IPS DF 4.7 (cell line): ENCODE data around the gene PDE10A.
"Not testable (repeated sequence)": the region's sequence is repeated elsewhere in the genome, so short reads cannot be mapped to it uniquely, and the experiment has no call there.

Source experiments
- DNase-seq: peaks from one replicate; pipeline ENCODE4 v3.0.0-alpha.2; 2013; ENCODE audit warnings: low spot score; ENCODE audit errors: extremely low read depth

The PDE10A gene

GRCh38 chr6:165481921-165482320 lies 181.1 kb downstream of the PDE10A start:
- DNase-seq, result no peak

GRCh38 chr6:165480916-165481315 lies 182.1 kb downstream of the PDE10A start:
- no peak for DNase-seq

- DNase-seq, result no peak
Measured at GRCh38 chr6:165478581-165478980, 184.5 kb downstream of the PDE10A start.

DNA sequence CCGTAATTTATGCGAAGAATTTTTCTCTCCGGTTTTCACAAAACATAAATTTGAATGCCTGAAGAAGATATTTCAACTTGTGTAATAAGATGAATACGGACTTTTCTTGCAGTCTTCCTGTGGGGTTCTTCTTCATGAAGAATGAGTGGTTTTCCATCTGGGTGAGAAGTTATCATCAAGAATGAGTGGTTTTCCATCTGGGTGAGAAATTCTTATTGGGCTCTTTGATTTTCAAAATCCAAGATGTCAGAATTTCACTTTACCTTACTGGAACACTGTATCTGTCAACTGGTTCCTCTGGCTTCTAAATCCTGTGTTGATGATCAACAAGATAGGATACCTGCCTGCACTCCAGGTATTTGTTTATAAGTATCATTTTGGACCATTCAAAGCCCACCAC lies 193.6 kb downstream of the PDE10A start:
- DNase-seq, result no peak

- DNase-seq, result no peak
Measured at GRCh38 chr6:165468340-165469235, 194.5 kb downstream of the PDE10A start.

- not testable (repeated sequence) for DNase-seq
Measured at GRCh38 chr6:165463499-165463898, 199.5 kb downstream of the PDE10A start.

DNA sequence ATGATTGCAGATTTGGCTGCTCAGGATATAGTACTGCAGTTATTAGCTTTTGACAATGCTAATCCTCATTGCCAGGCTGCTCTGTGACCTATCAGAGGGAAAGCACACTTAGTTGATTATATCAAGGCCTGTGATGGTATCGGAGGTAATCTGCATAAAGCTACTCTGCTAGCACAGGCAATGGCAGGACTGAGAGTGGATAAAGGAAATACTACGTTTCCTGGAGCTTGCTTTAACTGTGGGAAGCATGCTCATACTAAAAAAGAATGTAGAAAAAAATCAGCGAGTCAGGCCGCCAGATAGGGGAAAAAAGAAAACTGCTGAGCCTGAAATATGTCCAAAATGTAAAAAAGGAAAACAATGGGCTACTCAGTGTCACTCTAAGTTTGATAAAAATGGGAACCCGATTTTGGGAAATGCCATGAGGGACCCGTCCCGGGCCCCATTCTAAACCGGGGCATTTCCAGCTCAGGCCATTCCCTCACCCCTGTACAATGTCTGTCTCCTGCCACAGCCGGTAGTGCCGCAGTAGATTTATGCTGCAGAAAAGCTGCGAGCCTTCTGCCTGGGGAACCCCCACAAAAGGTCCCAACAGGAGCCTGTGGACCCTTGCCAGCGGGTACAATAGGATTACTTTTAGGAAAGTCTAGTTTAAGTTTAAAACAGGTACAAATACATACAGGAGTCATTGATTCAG lies 203.3 kb downstream of the PDE10A start:
- not testable (repeated sequence) for DNase-seq

GRCh38 chr6:165458134-165458533 lies 204.9 kb downstream of the PDE10A start:
- DNase-seq, result no peak

GRCh38 chr6:165456286-165456685 lies 206.8 kb downstream of the PDE10A start:
- no peak for DNase-seq

DNA sequence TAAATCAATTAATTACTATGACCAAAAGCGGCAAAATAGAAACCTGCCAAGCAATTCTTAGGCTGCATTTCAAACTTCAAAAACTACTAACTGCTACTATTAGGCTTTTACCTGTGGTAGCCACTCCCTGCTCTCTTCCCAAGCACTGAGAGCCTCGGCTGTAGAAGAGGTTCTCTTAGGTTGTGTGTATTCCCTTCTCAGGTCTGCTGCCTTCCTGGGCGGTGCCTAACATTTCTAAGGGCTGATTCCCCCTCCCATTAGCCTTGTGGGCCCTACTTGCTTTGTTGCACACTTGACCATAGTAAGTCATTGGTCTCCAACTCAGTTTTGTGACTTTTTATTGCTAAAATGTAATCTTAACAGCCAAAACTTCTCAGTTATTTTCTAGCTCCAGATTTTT lies 207.6 kb downstream of the PDE10A start:
- no peak for DNase-seq

- DNase-seq, result no peak
Measured at GRCh38 chr6:165453395-165453794, 209.6 kb downstream of the PDE10A start.

DNA sequence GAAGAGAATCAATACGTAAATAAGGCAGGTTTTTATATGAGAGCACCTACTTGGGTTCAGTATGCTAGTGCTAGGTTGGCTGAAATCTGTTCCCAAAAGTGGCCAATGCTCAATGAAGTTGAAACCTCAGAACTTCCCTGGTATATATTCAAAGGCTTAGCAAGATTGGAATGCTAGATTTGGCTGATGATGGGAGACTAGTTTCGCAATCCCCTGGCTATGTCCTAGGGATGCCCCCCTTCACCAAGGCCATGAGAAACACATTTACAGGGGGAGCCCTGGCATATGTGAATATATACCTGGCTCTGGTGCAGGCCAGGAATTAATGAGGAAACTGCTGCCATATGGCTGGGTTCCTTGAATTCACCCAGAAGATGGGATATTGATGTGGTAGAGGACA lies 211.2 kb downstream of the PDE10A start:
- DNase-seq, result no peak

DNA sequence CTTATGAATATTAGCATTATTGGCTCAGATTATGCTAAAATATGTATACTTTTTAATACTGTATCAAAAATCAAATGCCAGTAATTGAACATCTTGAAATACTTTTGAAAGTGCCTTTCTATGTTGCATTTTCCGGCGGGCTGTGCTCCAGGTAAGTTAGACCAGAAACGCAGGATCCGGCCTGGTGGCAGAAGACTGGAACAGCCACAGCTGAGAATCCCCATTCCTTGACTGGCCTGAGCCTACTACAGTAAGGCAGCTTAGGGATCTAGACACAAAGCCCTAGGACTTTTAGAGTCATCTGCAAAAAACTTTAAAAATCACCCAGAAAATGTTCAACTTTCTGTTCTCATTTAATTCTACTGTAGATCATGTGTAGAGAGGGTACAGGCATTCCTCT lies 214.8 kb downstream of the PDE10A start:
- no peak for DNase-seq

- no peak for DNase-seq
Measured at GRCh38 chr6:165447141-165447540, 215.9 kb downstream of the PDE10A start.

DNA sequence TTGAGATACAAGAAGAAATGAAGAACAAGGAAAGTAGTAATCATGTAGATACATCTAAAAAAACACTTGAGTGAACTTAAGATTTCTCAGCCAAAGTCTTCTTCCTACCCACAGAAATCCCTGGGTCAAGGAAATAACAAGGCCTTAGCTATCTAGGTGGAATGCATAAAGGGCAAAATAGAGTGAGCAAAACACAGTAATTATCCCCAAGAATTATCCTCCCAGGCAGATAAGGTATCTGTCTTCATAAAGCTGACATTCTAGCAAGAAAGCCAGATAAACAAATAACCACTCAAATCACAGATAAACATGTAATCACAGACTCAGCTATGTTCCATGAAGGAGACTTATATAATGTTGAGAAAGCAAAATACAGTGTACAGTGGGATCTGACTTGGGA lies 216.7 kb downstream of the PDE10A start:
- no peak for DNase-seq

- no peak for DNase-seq
Measured at GRCh38 chr6:165443462-165443861, 219.6 kb downstream of the PDE10A start.

DNA sequence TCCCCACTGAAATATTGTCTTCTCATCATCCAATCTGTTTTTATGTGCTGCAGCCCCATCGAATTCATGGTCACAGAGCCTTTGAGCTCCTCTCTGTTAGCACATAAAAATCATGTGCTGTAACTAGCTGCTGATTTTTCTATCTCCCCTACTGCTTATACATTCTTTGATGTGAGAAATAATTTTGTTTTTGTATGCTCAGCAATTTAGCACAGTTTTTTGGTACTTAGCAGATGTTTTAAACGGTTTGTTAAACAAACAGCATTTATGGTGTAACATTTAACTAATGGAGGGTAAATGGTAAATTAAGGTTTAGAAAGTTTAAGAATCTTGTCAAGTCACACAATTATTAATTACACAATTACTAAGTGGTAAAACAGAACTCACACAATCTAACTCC lies 221.9 kb downstream of the PDE10A start:
- DNase-seq, result no peak

DNA sequence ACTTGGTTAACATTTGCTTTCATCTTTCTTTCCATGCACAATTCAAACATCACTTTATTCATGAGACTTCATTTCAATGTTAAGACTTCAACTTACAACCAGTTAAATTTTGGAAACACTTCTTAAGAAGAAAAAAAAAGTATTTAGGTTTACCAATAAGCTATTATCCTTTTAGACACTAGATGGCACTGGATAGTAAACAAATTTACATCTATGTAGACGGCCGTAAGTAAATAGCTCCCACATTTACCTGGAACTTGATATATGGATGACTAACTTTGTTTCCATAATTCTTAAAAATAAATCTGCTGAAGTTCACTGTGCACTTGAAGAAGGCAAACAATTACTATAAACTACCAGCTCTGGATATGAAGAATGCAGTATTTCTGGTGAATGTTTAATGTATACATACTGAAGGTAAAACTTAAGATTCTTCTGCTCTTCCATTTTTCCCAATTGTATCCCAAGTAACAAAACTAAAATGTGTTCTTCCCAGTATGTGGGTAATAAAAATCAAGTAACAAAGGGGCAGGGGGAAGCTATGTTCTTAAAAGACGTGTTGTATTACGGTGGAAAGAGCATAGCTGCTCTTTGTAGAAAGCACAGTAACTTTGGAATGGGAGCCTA lies 223.0 kb downstream of the PDE10A start:
- DNase-seq, result no peak

DNA sequence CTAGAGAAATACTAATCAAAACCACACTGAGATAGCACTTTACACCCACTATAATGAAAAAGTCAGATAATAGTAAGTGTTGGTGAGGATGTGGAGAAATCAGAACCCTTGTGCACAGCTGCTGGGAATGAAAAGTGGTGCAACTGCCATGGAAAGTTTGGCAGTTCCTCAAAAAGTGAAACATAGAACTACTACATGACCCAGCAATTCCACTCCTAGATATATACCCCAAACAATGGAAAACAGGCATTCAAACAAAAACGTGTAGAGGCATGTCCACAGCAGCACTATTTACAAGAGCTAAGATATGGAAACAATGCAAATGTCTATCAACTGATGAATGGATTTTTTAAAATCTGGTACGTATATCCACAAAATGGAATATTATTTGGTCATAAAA lies 236.1 kb downstream of the PDE10A start:
- DNase-seq, result no peak

- DNase-seq, result no peak
Measured at GRCh38 chr6:165422192-165422591, 240.8 kb downstream of the PDE10A start.

GRCh38 chr6:165417278-165417865 lies 245.7 kb downstream of the PDE10A start:
- no peak for DNase-seq

DNA sequence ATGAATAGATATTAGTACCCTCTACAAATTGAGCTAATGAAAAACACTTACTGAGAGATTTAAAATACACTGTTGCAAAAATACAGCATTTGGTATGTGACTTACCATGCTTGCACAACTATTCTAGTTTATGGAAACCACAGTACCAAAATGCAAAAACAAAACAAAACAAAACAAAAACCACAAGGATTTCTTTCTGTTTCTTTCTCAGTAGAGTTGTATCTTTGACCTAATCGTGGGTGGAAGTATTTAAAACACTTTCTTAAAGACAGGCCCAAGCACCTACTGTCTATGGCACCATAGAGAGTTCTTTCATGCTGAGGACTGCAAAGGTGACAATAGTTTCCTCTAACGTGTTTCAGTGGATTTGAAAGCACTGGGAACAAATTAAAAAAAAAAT lies 258.3 kb downstream of the PDE10A start:
- no peak for DNase-seq
